ENCODE results near the gene UNC13B. TPM values are rescaled to one million over a fixed set of nuclear protein-coding genes. Genes with fewer than 3 reads are reported as not detected.

UNC13B gene
- total and polyA plus RNA-seq, 9 of the 15 experiments (the other 6 are each of a cell fraction or from before 2014, with no cell fraction given) = 2.4 to 11.5 (median 8.6) TPM

GRCh38 chr9:35161713-35162604 is at the start of gene UNC13B (continued):
- TF ChIP-seq MAFF (IDR thresholded peaks at IDR 0.05; ENCODE audit: low read length) (no peak), TBL1XR1 (IDR thresholded peaks at IDR 0.05; ENCODE audit: low read length in 2 of 2) (no peak), SRF (CRISPR knock-in tag; IDR thresholded peaks at IDR 0.05) (0 out of 4 replicates have a peak, but pooled peaks of 1 of the 2 experiments have one; percentile 32), NR2C2 (CRISPR knock-in tag; IDR thresholded peaks at IDR 0.05) (no peak), NR2C2 (tag; IDR thresholded peaks at IDR 0.05) (0 out of 2 replicates have a peak, but pooled peaks have one; percentile 21), SREBF1 (IDR thresholded peaks at IDR 0.05; ENCODE audit: borderline replicate concordance, low read depth, low read length) (no peak), FOXP1 (CRISPR knock-in tag; IDR thresholded peaks at IDR 0.05) (no peak), CREB3 (tag; conservative IDR thresholded peaks at IDR 0.05; ENCODE audit: low read depth) (no peak), SFPQ (IDR thresholded peaks at IDR 0.05; ENCODE audit: low read depth, low read length) (no peak), FOXK2 (conservative IDR thresholded peaks at IDR 0.05 in 1 of 2, IDR thresholded peaks at IDR 0.05 in 1 of 2; ENCODE audit: low read depth in 2 of 2) (no peak), AFF4 (CRISPR knock-in tag; IDR thresholded peaks at IDR 0.05) (no peak), TOE1 (IDR thresholded peaks at IDR 0.05; ENCODE audit: borderline replicate concordance) (peak; percentile 37; the same call in 1 of the 2 replicates), TOE1 (CRISPR knock-in tag; IDR thresholded peaks at IDR 0.05; ENCODE audit: borderline replicate concordance, low read depth) (no peak), SRSF1 (IDR thresholded peaks at IDR 0.05; ENCODE audit: low read depth, low read length) (no peak), BRCA1 (IDR thresholded peaks at IDR 0.05) (no peak), BRCA1 (CRISPR knock-in tag; IDR thresholded peaks at IDR 0.05) (no peak)
- TF ChIP-seq, protein P1, sequence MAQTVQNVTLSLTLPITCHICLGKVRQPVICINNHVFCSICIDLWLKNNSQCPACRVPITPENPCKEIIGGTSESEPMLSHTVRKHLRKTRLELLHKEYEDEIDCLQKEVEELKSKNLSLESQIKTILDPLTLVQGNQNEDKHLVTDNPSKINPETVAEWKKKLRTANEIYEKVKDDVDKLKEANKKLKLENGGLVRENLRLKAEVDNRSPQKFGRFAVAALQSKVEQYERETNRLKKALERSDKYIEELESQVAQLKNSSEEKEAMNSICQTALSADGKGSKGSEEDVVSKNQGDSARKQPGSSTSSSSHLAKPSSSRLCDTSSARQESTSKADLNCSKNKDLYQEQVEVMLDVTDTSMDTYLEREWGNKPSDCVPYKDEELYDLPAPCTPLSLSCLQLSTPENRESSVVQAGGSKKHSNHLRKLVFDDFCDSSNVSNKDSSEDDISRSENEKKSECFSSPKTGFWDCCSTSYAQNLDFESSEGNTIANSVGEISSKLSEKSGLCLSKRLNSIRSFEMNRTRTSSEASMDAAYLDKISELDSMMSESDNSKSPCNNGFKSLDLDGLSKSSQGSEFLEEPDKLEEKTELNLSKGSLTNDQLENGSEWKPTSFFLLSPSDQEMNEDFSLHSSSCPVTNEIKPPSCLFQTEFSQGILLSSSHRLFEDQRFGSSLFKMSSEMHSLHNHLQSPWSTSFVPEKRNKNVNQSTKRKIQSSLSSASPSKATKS (CRISPR knock-in tag; IDR thresholded peaks at IDR 0.05) = no peak
